Myocyte (in vitro differentiated cells): ENCODE results near the gene KASH5. TPM values are rescaled to one million over a fixed set of nuclear protein-coding genes. Genes with fewer than 3 reads are reported as not detected.
"Not testable (repeated sequence)": the region's sequence is repeated elsewhere in the genome, so short reads cannot be mapped to it uniquely, and the experiment has no call there.

Experiments
- DNase-seq: peaks from one replicate; pipeline ENCODE4 v3.0.0-alpha.2; 2012; ENCODE audit warnings: low read depth
- total RNA-seq: library from RNA; depleted of rRNA; stranded (reverse); fragments of >200 nt; gene quantifications from 2 replicates; pipeline ENCODE4 v1.2.3, GENCODE V29; 2014

The KASH5 gene
- total RNA-seq, 1 donor from 2014 or later: not detected

- DNase-seq: no peak
Measured at GRCh38 chr19:49435670-49436069, 47.6 kb downstream of the KASH5 start.

- DNase-seq: no peak
Measured at GRCh38 chr19:49436381-49437017, 48.5 kb downstream of the KASH5 start.

GRCh38 chr19:49437231-49437630 is 49.2 kb downstream of the KASH5 start:
- DNase-seq: no peak

GRCh38 chr19:49438261-49438660 is 50.2 kb downstream of the KASH5 start:
- DNase-seq: no peak

- no peak for DNase-seq
Measured at GRCh38 chr19:49439836-49440235, 51.8 kb downstream of the KASH5 start.

- no peak for DNase-seq
Measured at GRCh38 chr19:49440439-49441209, 52.6 kb downstream of the KASH5 start.

GRCh38 chr19:49441210-49441959 is 53.3 kb downstream of the KASH5 start, which contains the start of gene SLC17A7:
TSS of gene SLC17A7 (minus strand) at chr19:49441527. CDS start at chr19:49441379, 148 bp downstream.
- DNase-seq: no peak

GRCh38 chr19:49441960-49442350 is 53.9 kb downstream of the KASH5 start:
- no peak for DNase-seq

- peak; percentile 25 for DNase-seq
Measured at GRCh38 chr19:49442354-49442753, 54.3 kb downstream of the KASH5 start.

- peak; percentile 92 for DNase-seq
Measured at GRCh38 chr19:49442771-49443365, 54.8 kb downstream of the KASH5 start.

GRCh38 chr19:49443366-49444099 is 55.5 kb downstream of the KASH5 start:
- peak; percentile 95 for DNase-seq

- DNase-seq: not testable (repeated sequence)
Measured at GRCh38 chr19:49444100-49444700, 56.2 kb downstream of the KASH5 start.

GRCh38 chr19:49445997-49446396 is 57.9 kb downstream of the KASH5 start:
- DNase-seq: no peak

- DNase-seq: no peak
Measured at GRCh38 chr19:49447485-49448431, 59.7 kb downstream of the KASH5 start.

- DNase-seq: no peak
Measured at GRCh38 chr19:49448432-49448786, 60.4 kb downstream of the KASH5 start.

GRCh38 chr19:49450405-49450804 is 62.4 kb downstream of the KASH5 start:
- DNase-seq: no peak

- peak; percentile 100 for DNase-seq
Measured at GRCh38 chr19:49451430-49452181, 63.6 kb downstream of the KASH5 start, which contains the start of gene PIH1D1. TSS of gene PIH1D1 (minus strand) at chr19:49451814. CDS start at chr19:49451574, 240 bp downstream.

GRCh38 chr19:49453013-49453756 is 65.1 kb downstream of the KASH5 start, which contains the start of gene ALDH16A1:
TSS of gene ALDH16A1 (plus strand) at chr19:49453225. CDS start at chr19:49453332, 107 bp downstream.
- DNase-seq: peak; percentile 99
